GM23338 (cell line): ENCODE measurements around the gene TMEM179B. TPM values are rescaled to one million over a fixed set of nuclear protein-coding genes. Genes with fewer than 3 reads are reported as not detected.
A peak's percentile ranks its signal among the peaks of the same experiment; 100 is the strongest.

Source experiments
- ATAC-seq: fragments of 200-7000 bp; cut with Tn5 transposase; 3 replicates; pipeline ENCODE4 v1.9.1; 2020
- DNase-seq: peaks from one replicate; pipeline ENCODE4 v3.0.0-alpha.2; 2015; ENCODE audit warnings: low spot score
- H2AFZ ChIP-seq: fragments of 200-600 bp; sonication (generic); 2 replicates; pipeline ENCODE4 v1.8.0; 2016; ENCODE audit warnings: antibody characterized with exemption, mild to moderate bottlenecking, moderate library complexity
- H3F3A ChIP-seq: fragments of 200-600 bp; sonication (generic); replicated peaks from 2 replicates; pipeline ENCODE4 v1.8.0; 2017; ENCODE audit warnings: antibody characterized with exemption, mixed run types, low read depth
- H3K27ac ChIP-seq: fragments of 200-600 bp; sonication (generic); 2 replicates; pipeline ENCODE4 v1.6.1; 2016; ENCODE audit warnings: low read depth
- H3K27me3 ChIP-seq: fragments of 200-600 bp; sonication (generic); 2 replicates; pipeline ENCODE4 v1.8.0; 2016; ENCODE audit warnings: mild to moderate bottlenecking, mixed run types, moderate library complexity; ENCODE audit not compliant: insufficient read depth
- H3K36me3 ChIP-seq: fragments of 200-600 bp; sonication (generic); 2 replicates; pipeline ENCODE4 v1.8.0; 2016; ENCODE audit warnings: mild to moderate bottlenecking; ENCODE audit not compliant: insufficient read depth
- H3K4me1 ChIP-seq: fragments of 200-600 bp; sonication (generic); 2 replicates; pipeline ENCODE4 v1.8.0; 2016; ENCODE audit warnings: mild to moderate bottlenecking, moderate library complexity; ENCODE audit not compliant: insufficient read depth
- H3K4me2 ChIP-seq: fragments of 200-600 bp; sonication (generic); 2 replicates; pipeline ENCODE4 v1.7.1; 2017; ENCODE audit warnings: mixed run types
- H3K4me3 ChIP-seq: fragments of 200-600 bp; sonication (generic); 2 replicates; pipeline ENCODE4 v1.6.1; 2016; ENCODE audit warnings: mixed run types
- H3K79me2 ChIP-seq: fragments of 200-600 bp; sonication (generic); replicated peaks from 2 replicates; pipeline ENCODE4 v1.8.0; 2017; ENCODE audit warnings: mild to moderate bottlenecking; ENCODE audit not compliant: insufficient read depth
- H3K9me2 ChIP-seq: fragments of 200-600 bp; sonication (generic); 2 replicates; pipeline ENCODE4 v1.8.0; 2017; ENCODE audit not compliant: insufficient read depth
- H4K20me1 ChIP-seq: fragments of 200-600 bp; sonication (generic); replicated peaks from 2 replicates; pipeline ENCODE4 v1.8.0; 2017; ENCODE audit warnings: mild to moderate bottlenecking; ENCODE audit not compliant: insufficient read depth
- H3K27ac Mint-ChIP-seq: 2 replicates; pipeline ENCODE4 v1.8.0; 2020; ENCODE audit warnings: inconsistent platforms, mild to moderate bottlenecking, moderate library complexity, mixed read lengths
- H3K27me3 Mint-ChIP-seq: 3 replicates; pipeline ENCODE4 v1.8.0; 2022; ENCODE audit warnings: low read depth, mild to moderate bottlenecking, moderate library complexity, mixed read lengths, inconsistent platforms; ENCODE audit not compliant: insufficient read depth, poor library complexity
- H3K36me3 Mint-ChIP-seq: 3 replicates; pipeline ENCODE4 v1.8.0; 2021; ENCODE audit warnings: low read depth, mild to moderate bottlenecking, inconsistent platforms, moderate library complexity, mixed read lengths
- H3K4me1 Mint-ChIP-seq: 3 replicates; pipeline ENCODE4 v1.8.0; 2020; ENCODE audit warnings: mild to moderate bottlenecking, inconsistent platforms, mixed read lengths
- H3K4me3 Mint-ChIP-seq: 3 replicates; pipeline ENCODE4 v1.8.0; 2021; ENCODE audit warnings: moderate library complexity, mild to moderate bottlenecking, inconsistent platforms, mixed read lengths
- H3K9me3 Mint-ChIP-seq: 3 replicates; pipeline ENCODE4 v1.8.0; 2020; ENCODE audit warnings: moderate library complexity, mild to moderate bottlenecking, inconsistent platforms, mixed read lengths
- CREB1 ChIP-seq: fragments of 250-450 bp; sonication (Bioruptor Pico); IDR thresholded peaks from 2 replicates; pipeline ENCODE4 v1.5.0; 2020; ENCODE audit warnings: low read depth, mild to moderate bottlenecking, moderate library complexity
- EZH2 ChIP-seq: fragments of 200-600 bp; sonication (generic); IDR thresholded peaks from one replicate; pipeline ENCODE4 v1.8.0; 2017; ENCODE audit warnings: antibody characterized with exemption, mild to moderate bottlenecking, low read depth; ENCODE audit not compliant: unreplicated experiment
- POLR2AphosphoS5 ChIP-seq: IDR thresholded peaks from 2 replicates; pipeline ENCODE4 v1.6.1; 2016; ENCODE audit warnings: antibody characterized with exemption, low read depth
- ZNF114 ChIP-seq: fragments of 250-450 bp; sonication (Bioruptor Pico); IDR thresholded peaks from 2 replicates; pipeline ENCODE4 v1.5.0; 2020; ENCODE audit warnings: mild to moderate bottlenecking, moderate library complexity
- ZNF331 ChIP-seq: fragments of 250-450 bp; sonication (Bioruptor Pico); IDR thresholded peaks from 2 replicates; pipeline ENCODE4 v1.5.0; 2020; ENCODE audit warnings: low read depth, mild to moderate bottlenecking, moderate library complexity
- polyA plus RNA-seq: library from polyadenylated mRNA; unstranded; fragments of >200 nt; fragmentation: Nextera tagmentation; extraction: Ambion mirVana; gene quantifications from 2 replicates; pipeline ENCODE4 v1.2.1, GENCODE V29; 2016
- total RNA-seq: library from RNA; depleted of rRNA; stranded (reverse); fragments of >200 nt; shearing (Covaris generic); gene quantifications from 2 replicates; pipeline ENCODE4 v1.2.3, GENCODE V29; 2014
- TF ChIP-seq, protein P1 (sequence below): IDR thresholded peaks from one replicate; pipeline ENCODE4 v1.6.1; 2018; ENCODE audit warnings: antibody characterized with exemption; ENCODE audit not compliant: unreplicated experiment
- TF ChIP-seq, protein P2 (sequence below): IDR thresholded peaks from 2 replicates; pipeline ENCODE4 v1.6.1; 2016; ENCODE audit warnings: antibody characterized with exemption
- TF ChIP-seq, protein P3 (sequence below), 2 experiments: fragments of 200-600 bp in 1 of 2; sonication (generic) in 1 of 2; conservative IDR thresholded peaks; 2 replicates each; pipeline versions ENCODE4 v1.5.1 to v1.6.1; 2016 to 2017; ENCODE audit warnings: antibody characterized with exemption in 2 of 2, low read depth in 2 of 2, mild to moderate bottlenecking in 2 of 2, moderate library complexity in 1 of 2

TMEM179B gene
- total and polyA plus RNA-seq, 2 experiments from 2014 or later = 16.9 to 17.5 TPM

DNA sequence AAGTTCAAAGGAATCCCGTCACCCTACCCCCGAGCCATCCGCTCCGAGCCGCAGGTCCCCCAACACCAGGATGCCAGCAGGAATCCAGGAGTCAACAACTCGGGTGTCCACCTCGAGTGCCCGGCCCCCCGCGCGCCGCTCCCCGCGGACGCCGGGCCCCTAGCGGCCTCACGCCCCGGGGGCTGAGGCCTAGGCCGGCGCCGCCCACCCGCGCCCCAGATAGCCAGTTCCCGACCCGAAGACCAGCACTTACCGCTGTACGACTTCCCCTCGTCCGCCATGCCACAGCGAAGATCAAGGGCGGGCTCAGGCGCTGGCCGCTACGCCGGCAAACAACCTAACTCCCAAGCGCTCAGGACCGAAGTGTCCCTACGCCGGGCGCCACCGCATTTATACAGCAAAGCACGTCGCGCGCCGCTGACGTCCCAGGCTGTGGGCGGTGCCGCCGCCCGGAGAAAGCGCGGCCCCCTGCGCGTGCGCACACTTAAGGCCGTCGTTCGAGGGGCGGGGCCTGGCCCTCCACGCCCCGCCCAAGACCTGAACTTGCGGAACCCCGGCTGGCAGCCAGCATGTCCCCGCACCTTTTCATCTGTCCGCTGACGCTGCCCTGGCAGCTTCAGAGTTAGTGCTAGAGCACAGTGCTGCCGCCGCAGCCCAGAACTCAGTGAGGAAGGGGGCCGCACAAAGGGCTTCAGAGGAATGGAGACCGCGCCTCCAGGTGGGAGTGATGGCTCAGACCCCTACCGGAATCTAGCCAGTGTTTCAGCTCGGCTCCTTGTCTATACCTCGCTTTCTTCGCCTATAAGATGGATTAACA, 18.1 kb downstream of the TMEM179B start, which contains the start of gene NXF1:
TSS of gene NXF1 (minus strand) at position 365 of the 817 bp plus-strand sequence. CDS start at position 281, 84 bp downstream.
- Histone ChIP-seq H3K27me3 (no peaks in the 10 kb centered on the region), H4K20me1 (peaks cover 10% of the 10 kb centered on the region), H3K9me2 (no peaks in the 10 kb centered on the region), H3F3A (peaks cover 12% of the 10 kb centered on the region), H3K4me1 (peaks cover 14% of the 10 kb centered on the region; the same call in 1 of the 2 replicates), H2AFZ (peak within 1 kb of the TSS; percentile 98), H3K36me3 (peaks cover 27% of the 10 kb centered on the region; the same call in 1 of the 2 replicates), H3K27ac (peak within 1 kb of the TSS; percentile 92), H3K4me3 (peak within 1 kb of the TSS; percentile 73), H3K79me2 (peaks cover 27% of the 10 kb centered on the region), H3K4me2 (peak within 1 kb of the TSS; percentile 94)
- Mint-ChIP-seq H3K4me1 (peaks cover 18% of the 10 kb centered on the region), H3K4me3 (peak within 1 kb of the TSS; percentile 97), H3K36me3 (peaks cover 32% of the 10 kb centered on the region), H3K27ac (peak within 1 kb of the TSS; percentile 97), H3K27me3 (peaks cover 7% of the 10 kb centered on the region), H3K9me3 (no peaks in the 10 kb centered on the region)
- DNase-seq = peak; percentile 96
- TF ChIP-seq, protein P1, sequence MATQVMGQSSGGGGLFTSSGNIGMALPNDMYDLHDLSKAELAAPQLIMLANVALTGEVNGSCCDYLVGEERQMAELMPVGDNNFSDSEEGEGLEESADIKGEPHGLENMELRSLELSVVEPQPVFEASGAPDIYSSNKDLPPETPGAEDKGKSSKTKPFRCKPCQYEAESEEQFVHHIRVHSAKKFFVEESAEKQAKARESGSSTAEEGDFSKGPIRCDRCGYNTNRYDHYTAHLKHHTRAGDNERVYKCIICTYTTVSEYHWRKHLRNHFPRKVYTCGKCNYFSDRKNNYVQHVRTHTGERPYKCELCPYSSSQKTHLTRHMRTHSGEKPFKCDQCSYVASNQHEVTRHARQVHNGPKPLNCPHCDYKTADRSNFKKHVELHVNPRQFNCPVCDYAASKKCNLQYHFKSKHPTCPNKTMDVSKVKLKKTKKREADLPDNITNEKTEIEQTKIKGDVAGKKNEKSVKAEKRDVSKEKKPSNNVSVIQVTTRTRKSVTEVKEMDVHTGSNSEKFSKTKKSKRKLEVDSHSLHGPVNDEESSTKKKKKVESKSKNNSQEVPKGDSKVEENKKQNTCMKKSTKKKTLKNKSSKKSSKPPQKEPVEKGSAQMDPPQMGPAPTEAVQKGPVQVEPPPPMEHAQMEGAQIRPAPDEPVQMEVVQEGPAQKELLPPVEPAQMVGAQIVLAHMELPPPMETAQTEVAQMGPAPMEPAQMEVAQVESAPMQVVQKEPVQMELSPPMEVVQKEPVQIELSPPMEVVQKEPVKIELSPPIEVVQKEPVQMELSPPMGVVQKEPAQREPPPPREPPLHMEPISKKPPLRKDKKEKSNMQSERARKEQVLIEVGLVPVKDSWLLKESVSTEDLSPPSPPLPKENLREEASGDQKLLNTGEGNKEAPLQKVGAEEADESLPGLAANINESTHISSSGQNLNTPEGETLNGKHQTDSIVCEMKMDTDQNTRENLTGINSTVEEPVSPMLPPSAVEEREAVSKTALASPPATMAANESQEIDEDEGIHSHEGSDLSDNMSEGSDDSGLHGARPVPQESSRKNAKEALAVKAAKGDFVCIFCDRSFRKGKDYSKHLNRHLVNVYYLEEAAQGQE = no peak
- TF ChIP-seq EZH2 (no peak), ZNF114 (CRISPR knock-in tag) (no peak), ZNF331 (CRISPR knock-in tag) (no peak), POLR2AphosphoS5 (peak; percentile 100), CREB1 (CRISPR knock-in tag) (peak; percentile 98)
- TF ChIP-seq, protein P2, sequence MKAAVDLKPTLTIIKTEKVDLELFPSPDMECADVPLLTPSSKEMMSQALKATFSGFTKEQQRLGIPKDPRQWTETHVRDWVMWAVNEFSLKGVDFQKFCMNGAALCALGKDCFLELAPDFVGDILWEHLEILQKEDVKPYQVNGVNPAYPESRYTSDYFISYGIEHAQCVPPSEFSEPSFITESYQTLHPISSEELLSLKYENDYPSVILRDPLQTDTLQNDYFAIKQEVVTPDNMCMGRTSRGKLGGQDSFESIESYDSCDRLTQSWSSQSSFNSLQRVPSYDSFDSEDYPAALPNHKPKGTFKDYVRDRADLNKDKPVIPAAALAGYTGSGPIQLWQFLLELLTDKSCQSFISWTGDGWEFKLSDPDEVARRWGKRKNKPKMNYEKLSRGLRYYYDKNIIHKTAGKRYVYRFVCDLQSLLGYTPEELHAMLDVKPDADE = peak; percentile 64; the same call in 1 of the 2 replicates
- TF ChIP-seq, protein P3, sequence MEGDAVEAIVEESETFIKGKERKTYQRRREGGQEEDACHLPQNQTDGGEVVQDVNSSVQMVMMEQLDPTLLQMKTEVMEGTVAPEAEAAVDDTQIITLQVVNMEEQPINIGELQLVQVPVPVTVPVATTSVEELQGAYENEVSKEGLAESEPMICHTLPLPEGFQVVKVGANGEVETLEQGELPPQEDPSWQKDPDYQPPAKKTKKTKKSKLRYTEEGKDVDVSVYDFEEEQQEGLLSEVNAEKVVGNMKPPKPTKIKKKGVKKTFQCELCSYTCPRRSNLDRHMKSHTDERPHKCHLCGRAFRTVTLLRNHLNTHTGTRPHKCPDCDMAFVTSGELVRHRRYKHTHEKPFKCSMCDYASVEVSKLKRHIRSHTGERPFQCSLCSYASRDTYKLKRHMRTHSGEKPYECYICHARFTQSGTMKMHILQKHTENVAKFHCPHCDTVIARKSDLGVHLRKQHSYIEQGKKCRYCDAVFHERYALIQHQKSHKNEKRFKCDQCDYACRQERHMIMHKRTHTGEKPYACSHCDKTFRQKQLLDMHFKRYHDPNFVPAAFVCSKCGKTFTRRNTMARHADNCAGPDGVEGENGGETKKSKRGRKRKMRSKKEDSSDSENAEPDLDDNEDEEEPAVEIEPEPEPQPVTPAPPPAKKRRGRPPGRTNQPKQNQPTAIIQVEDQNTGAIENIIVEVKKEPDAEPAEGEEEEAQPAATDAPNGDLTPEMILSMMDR (conservative IDR thresholded peaks at IDR 0.05; ENCODE audit: low read depth in 2 of 2) = 0 out of 4 replicates have a peak, but pooled peaks of 1 of the 2 experiments have one; percentile 9
- ATAC-seq = peak; percentile 93
